DND-41 (cell line): Measurements from ENCODE around the gene NUDT6.
"Not testable (repeated sequence)": the region's sequence is repeated elsewhere in the genome, so short reads cannot be mapped to it uniquely, and the experiment has no call there.

ENCODE experiments used
- CTCF ChIP-seq: IDR thresholded peaks from 2 replicates; pipeline ENCODE4 v1.5.1; 2012; ENCODE audit warnings: borderline replicate concordance, low read length, moderate library complexity, mild to moderate bottlenecking; ENCODE audit not compliant: poor library complexity, severe bottlenecking; ENCODE audit errors: extremely low read depth
- EZH2 ChIP-seq: IDR thresholded peaks from 3 replicates; pipeline ENCODE4 v1.6.1; 2012; ENCODE audit warnings: borderline replicate concordance, low read depth, mild to moderate bottlenecking, moderate library complexity, low read length, inconsistent platforms; ENCODE audit not compliant: severe bottlenecking

- TF ChIP-seq CTCF, EZH2: not testable (repeated sequence)
Observed at GRCh38 chr4:122868235-122868634, 54.2 kb downstream of the NUDT6 start.
